Left lung (tissue), 10 donors: Measurements from ENCODE around the gene FHL2. TPM values are rescaled to one million over a fixed set of nuclear protein-coding genes. Genes with fewer than 3 reads are reported as not detected.

ENCODE experiments used
- ATAC-seq: fragments of 200-7000 bp; cut with Tn5 transposase; one replicate; pipeline ENCODE4 v1.9.1; 2020; ENCODE audit warnings: moderate library complexity
- DNase-seq, 4 donors: peaks; one replicate each; pipeline ENCODE4 v3.0.0-alpha.2; 2013 to 2020
- H3K27ac ChIP-seq, 2 donors: fragments of 200-600 bp; sonication (generic) in 1 of 2; one replicate each; pipeline versions ENCODE4 v1.5.0 to v1.8.0; 2020 to 2021
- H3K27me3 ChIP-seq, 2 donors: fragments of 200-600 bp; sonication (generic) in 1 of 2; one replicate each; pipeline versions ENCODE4 v1.5.0 to v1.8.0; 2020 to 2021
- H3K36me3 ChIP-seq, 2 donors: fragments of 200-600 bp; sonication (generic) in 1 of 2; one replicate each; pipeline versions ENCODE4 v1.5.0 to v1.8.0; 2020 to 2021
- H3K4me1 ChIP-seq, 2 donors: fragments of 200-600 bp; one replicate each; pipeline ENCODE4 v1.8.0; 2021
- H3K4me3 ChIP-seq, 2 donors: fragments of 200-600 bp; sonication (generic) in 1 of 2; one replicate each; pipeline versions ENCODE4 v1.5.0 to v1.8.0; 2020 to 2021; ENCODE audit warnings: mild to moderate bottlenecking in 1 of 2
- H3K9me3 ChIP-seq, 2 donors: fragments of 200-600 bp; sonication (generic) in 1 of 2; one replicate each; pipeline versions ENCODE4 v1.5.0 to v1.8.0; 2020 to 2021
- intact Hi-C, 2 donors: fragments of 100-400 bp; cut with DNase I; formaldehyde crosslinking; loops; one replicate each; pipeline versions ENCODE4 v1.11.2 to v1.14.2; 2022
- polyA plus RNA-seq, 6 donors: library from polyadenylated mRNA; unstranded; fragments of 120-200 nt; gene quantifications; one replicate each; pipeline ENCODE4 v1.2.1, GENCODE V29; 2013; ENCODE audit not compliant: insufficient read length in 6 of 6
- total RNA-seq, 2 donors: library from RNA; stranded (reverse); fragmentation: NEBNext Ultra II Directional; extraction: Animal tissue kit (Norgen Biotek cat#: 25700); gene quantifications; one replicate each; pipeline ENCODE4 v1.2.1, GENCODE V29; 2021
- TF ChIP-seq, protein P1 (sequence below), 2 donors: fragments of 200-600 bp; sonication (generic) in 1 of 2; IDR thresholded peaks; one replicate each; pipeline versions ENCODE4 v1.5.0 to v1.8.0; 2021; ENCODE audit warnings: antibody characterized with exemption in 2 of 2
- donor health status: DM: no; HTN: yes; CAD: no.
- donor health status: DM: no; HTN: no; CAD: no.

The FHL2 gene
- total and polyA plus RNA-seq, 8 donors, result 5.0 to 30.1 (median 6.6) TPM

DNA sequence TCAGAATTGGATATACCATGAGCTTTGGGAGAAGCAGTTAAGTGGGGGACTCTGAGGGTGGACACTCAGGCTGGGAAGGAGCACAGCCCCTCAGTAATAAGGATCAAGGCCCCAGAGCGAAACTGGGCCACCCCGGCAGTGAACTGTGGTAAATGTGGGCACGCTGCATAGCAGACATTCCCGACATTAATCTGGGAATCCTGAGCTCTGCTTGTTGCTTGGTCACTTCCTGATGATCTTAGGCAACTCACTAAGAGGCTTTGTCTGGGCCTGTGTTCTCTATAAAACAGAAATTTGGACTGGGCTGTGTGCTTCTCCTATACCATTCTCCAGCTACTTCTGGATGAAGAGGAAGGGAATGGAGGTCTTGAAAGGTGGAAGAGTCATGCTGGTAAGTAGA, 74.1 kb downstream of the FHL2 start:
- TF ChIP-seq, protein P1, sequence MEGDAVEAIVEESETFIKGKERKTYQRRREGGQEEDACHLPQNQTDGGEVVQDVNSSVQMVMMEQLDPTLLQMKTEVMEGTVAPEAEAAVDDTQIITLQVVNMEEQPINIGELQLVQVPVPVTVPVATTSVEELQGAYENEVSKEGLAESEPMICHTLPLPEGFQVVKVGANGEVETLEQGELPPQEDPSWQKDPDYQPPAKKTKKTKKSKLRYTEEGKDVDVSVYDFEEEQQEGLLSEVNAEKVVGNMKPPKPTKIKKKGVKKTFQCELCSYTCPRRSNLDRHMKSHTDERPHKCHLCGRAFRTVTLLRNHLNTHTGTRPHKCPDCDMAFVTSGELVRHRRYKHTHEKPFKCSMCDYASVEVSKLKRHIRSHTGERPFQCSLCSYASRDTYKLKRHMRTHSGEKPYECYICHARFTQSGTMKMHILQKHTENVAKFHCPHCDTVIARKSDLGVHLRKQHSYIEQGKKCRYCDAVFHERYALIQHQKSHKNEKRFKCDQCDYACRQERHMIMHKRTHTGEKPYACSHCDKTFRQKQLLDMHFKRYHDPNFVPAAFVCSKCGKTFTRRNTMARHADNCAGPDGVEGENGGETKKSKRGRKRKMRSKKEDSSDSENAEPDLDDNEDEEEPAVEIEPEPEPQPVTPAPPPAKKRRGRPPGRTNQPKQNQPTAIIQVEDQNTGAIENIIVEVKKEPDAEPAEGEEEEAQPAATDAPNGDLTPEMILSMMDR (IDR thresholded peaks at IDR 0.05), result no peak
- Histone ChIP-seq H3K4me3 (no peak overlapping the region), H3K9me3 (no peaks in the 10 kb centered on the region), H3K36me3 (no peaks in the 10 kb centered on the region), H3K4me1 (peaks cover 9 to 53% of the 10 kb centered on the region in 2 donors), H3K27me3 (no peaks in the 10 kb centered on the region), H3K27ac (peak overlapping the region in 1 of 2 donors; percentile 67)
- DNase-seq, result no peak
- intact Hi-C loops, result no loop called here
- no peak for ATAC-seq

DNA sequence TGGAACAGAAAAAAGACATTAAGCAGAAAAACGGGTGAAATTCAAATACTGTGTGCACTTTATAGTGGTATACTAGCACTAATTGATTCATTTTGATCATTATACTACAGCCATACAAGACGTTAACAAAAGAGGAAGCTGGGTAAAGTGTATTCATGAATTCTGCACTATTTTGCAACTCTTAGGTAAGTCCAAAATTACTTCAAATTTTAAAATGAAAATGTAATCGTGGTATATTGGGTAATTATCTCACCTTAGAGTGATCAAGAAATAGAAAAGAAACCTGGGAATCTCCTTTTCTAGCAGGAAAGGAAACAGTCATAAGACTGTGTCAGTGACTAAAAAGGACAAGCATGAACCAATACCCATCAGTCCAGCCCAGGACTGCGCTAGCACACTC, 74.8 kb downstream of the FHL2 start:
- no peak overlapping the region for H3K4me3 ChIP-seq
- peaks cover 9 to 53% of the 10 kb centered on the region in 2 donors for H3K4me1 ChIP-seq
- intact Hi-C loops, result no loop called here
- no peak for ATAC-seq
- DNase-seq, result no peak
- no peaks in the 10 kb centered on the region for H3K9me3 ChIP-seq
- H3K27me3 ChIP-seq, result no peaks in the 10 kb centered on the region
- no peaks in the 10 kb centered on the region for H3K36me3 ChIP-seq
- TF ChIP-seq, protein P1 (IDR thresholded peaks at IDR 0.05), result no peak
- H3K27ac ChIP-seq, result peak overlapping the region in 1 of 2 donors; percentile 67

DNA sequence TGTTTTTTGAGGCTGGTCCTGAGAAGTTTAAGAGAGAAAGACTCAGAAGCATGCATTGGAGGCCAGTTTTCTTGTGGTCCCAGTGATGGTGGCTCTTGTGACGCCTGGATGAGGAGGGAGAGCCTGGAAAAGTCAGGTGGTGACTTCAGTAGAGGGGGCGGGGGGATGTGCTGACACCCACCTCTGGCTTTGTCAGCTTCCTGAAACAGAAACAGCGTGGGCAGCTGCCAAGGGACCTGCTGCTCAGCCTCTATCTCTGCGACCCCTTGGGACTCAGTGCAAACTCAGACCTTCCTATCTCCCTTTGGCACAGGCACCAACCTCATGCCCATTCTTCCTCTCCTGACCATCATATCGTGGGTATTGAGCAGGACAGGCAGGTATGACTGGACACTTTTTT, 75.7 kb downstream of the FHL2 start:
- Histone ChIP-seq H3K27ac (no peak overlapping the region), H3K4me1 (peaks cover under 1 to 43% of the 10 kb centered on the region in 2 donors), H3K36me3 (no peaks in the 10 kb centered on the region), H3K9me3 (no peaks in the 10 kb centered on the region), H3K27me3 (no peaks in the 10 kb centered on the region), H3K4me3 (no peak overlapping the region)
- DNase-seq, result no peak
- no peak for ATAC-seq
- TF ChIP-seq, protein P1 (IDR thresholded peaks at IDR 0.05), result no peak
- intact Hi-C loops, result no loop called here

DNA sequence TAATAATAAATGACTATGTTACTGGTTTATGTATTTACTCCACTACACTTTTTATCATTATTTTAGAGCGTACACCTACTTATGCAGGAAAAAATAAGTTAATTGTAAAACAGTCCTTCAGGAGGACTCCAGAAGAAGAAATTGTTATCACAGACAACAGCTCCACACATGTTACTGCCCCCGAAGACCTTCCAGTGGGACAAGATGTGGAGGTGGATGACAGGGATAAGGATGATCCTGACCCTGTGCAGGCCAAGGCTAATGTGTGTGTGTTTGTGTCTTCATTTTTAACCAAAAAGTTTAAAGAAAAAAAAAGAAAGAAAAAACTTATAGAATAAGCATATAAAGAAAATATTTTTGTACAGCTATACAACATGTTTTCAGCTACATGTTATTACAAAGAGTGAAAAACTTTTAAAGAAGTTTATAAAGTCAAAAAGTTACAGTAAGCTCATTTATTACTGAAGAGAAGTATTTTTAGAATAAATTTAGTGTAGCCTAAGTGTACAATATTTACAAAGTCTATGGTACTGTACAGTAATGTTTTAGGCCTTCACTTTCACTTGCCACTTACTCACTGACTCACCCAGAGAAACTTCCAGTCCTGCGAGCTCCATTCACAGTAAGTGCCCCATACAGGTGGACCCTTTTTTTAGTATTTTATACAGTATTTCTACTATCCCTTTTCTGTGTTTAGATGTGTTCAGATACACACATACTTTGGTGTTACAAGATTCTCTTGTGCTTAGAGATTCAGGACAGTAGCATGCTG, 76.8 kb downstream of the FHL2 start:
- Histone ChIP-seq H3K9me3 (no peaks in the 10 kb centered on the region), H3K27me3 (no peaks in the 10 kb centered on the region), H3K27ac (no peak overlapping the region), H3K4me3 (no peak overlapping the region), H3K4me1 (peaks cover 0 to 34% of the 10 kb centered on the region in 2 donors), H3K36me3 (no peaks in the 10 kb centered on the region)
- intact Hi-C loops, result no loop called here
- DNase-seq (no peak), ATAC-seq (peak; percentile 60)
- TF ChIP-seq, protein P1 (IDR thresholded peaks at IDR 0.05), result no peak

DNA sequence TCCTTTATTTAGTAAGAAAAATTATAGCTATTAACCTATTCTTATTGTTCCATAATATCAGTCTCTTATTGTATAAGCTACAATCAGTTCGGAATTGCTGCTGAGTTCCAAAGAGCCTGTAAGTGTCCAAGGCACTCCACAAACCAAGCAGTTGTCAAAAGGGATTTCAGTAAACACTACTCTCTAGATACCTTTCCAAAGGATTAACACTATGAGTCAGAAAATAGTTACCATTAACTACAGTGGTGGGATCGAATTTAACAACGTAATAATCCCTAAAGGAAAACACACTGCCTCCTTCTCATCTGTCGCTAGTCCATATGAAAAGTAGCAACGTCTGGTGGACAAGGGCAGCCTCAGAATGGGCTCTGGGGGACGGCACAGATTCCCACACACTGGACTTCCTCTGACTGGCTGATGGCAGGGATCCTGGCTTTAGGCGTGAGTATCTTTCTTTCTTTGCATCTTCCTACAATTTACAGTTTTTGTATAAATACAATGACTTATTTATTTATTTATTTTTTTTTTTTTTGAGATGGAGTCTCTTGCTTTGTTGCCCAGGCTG, 78.1 kb downstream of the FHL2 start:
- intact Hi-C loops, result no loop called here
- H3K27ac ChIP-seq, result no peak overlapping the region
- ATAC-seq (peak; percentile 79), DNase-seq (no peak)
- H3K9me3 ChIP-seq, result no peaks in the 10 kb centered on the region
- TF ChIP-seq, protein P1 (IDR thresholded peaks at IDR 0.05), result no peak
- H3K36me3 ChIP-seq, result no peaks in the 10 kb centered on the region
- H3K4me3 ChIP-seq, result no peak overlapping the region
- peaks cover 0 to 29% of the 10 kb centered on the region in 2 donors for H3K4me1 ChIP-seq
- H3K27me3 ChIP-seq, result no peaks in the 10 kb centered on the region
